HG03575 (cell line): ENCODE results near the gene SPACA4.

Source experiments
- ATAC-seq: cut with Tn5 transposase; IDR thresholded peaks from one replicate; pipeline ENCODE4 v1.9.1; 2021; ENCODE audit not compliant: unreplicated experiment, insufficient number of reproducible peaks, low FRiP score; ENCODE audit errors: extremely low read depth

SPACA4 gene

DNA sequence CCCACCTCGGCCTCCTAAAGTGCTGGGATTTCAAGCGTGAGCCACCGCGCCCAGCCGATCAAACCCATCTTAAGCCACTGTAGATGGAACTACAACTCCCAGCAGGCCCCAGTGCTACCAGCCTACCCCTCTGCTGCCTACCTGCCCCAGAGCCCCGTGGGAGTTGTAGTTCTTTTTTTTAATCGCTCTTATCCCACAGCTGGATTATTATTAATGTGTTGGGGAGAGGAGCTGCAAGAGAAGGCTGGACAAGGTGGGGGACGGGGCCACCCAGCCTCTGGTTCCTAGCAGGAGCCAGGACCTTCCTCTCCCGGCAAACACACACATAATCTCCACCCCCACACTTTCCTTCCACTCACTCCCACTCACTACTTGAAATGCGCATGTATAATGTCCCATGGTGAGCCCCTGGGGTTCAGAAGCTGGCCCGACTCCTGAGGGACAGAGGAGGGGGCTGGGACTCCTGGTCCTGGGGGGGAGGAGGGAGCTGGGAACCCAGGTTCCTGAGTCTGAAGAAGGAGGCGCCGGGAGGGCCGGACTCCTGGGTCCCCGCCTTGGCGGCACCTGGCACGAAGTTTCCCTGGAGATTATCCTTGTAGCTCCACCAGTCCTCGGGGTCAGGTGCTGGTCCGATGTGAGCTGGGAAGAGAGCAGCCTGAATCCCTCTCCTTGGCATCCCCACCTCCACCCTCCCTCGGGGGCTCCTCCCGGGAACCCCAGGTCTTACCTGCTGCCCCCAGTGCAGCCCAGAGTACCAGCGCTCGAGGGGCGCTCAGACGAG is 38.5 kb downstream of the SPACA4 start:
- ATAC-seq, result no peak

DNA sequence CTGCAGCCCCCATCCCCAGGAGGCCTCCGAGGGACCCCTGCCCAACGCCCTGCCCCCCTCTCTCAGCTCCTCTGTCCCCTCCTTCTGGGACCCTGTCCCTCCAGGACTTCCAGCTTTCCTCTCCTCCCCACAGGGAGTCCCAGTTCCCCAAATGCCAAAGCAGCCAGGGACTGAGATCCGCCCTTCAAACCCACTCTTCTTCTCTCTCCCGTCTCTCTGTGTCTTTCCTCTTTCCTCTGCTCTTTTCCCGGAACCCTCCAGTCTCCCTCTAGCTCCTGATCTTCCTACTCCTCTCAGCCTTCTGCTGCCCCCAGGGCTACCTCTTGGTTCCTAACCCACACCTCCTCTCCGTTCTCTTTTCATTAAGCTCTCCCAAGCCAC is 39.1 kb downstream of the SPACA4 start:
- ATAC-seq, result no peak

GRCh38 chr19:48646001-48646721 is 39.6 kb downstream of the SPACA4 start, which contains the start of gene CA11:
Gene CA11, minus strand, starts transcription at chr19:48646187. Its CDS starts 555 bp downstream, at chr19:48645632.
- no peak for ATAC-seq

DNA sequence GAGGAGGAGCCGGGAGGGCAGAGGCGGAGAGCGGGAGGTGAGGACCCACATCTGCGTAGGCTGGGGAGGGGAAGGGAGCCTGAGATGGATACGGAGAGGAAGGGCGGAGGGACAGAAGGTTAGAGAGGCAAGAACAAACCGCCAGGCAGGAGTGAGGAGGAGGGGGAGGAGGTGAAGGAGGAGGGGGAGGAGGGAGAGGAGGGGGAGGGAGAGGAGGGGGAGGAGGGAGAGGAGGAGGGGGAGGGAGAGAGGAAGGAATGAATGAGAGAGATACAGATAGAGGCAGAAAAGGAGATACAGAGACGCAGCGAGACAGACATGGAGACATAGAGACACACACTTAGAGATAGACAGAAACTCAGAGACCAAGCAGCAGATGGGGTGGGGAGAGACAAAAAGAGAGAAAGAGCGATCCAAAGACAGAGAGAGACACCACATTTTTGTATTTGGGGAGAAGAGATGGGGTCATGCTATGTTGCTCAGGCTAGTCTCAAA is 40.2 kb downstream of the SPACA4 start:
- no peak for ATAC-seq

DNA sequence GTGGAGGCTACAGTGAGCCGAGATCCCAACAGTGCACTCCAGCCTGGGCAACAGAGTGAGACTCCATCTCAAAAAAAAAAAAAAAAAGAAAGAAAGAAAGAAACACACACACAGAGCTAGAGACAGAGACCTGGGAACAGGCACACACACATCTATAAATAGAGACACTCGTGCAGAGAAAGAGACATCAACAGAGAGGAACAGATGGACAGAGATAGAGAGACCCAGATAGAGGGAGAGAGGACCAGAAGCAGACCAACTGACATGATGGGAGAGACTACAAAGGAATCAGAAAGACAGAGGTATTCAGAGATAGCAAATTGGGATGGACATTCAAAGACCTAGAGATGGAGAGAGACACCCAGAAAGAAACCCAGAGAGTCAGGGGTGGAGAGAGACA is 41.6 kb downstream of the SPACA4 start:
- no peak for ATAC-seq

DNA sequence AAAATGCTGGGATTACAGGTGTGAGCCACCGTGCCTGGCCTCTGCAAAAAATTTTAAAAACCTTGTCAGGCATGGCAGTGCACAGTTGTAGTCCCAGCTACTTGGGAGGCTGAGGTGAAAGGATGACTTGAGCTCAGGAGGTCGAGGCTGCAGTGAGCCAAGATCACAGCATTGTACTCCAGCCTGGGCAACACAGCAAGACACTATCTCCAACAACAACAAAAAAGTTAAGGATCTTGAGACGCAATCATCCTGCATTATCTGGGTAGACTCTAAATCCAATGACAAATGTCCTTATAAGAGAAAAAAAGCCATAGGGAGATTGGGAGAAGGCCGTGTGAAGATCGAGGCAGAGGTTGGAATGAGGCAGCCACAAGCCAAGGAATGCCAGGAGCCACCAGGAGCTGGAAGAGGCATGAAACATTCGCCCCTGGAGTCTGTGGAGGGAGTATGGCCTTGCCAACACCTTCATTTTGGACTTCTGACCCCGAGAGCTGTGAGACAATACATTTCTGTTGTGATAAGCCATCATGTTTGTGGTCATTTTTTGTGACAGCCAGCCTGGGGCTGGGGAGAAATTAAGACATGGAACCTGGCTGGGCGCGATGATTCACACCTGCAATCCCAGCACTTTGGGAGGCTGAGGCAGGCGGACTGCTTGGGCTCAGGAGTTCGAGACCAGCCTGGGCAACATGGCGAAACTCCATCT is 44.6 kb downstream of the SPACA4 start:
- ATAC-seq, result no peak

DNA sequence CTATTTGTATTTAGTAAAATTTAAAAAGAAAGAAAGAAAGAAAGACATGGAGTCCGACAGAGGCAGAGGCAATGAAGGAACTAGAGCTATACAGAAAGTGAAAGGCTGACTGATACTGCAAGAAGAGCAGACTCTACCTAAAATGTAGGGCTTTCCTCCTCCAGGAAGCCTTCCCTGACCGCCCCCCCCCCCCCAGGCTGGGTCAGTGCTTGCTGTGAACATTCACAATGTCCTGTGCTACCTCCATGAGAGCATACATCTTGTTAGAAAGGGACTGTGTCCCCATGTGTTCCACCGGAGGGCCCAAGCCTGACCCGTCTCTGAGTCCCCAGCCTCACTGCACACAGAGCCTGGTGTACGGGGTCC is 45.1 kb downstream of the SPACA4 start:
- no peak for ATAC-seq

DNA sequence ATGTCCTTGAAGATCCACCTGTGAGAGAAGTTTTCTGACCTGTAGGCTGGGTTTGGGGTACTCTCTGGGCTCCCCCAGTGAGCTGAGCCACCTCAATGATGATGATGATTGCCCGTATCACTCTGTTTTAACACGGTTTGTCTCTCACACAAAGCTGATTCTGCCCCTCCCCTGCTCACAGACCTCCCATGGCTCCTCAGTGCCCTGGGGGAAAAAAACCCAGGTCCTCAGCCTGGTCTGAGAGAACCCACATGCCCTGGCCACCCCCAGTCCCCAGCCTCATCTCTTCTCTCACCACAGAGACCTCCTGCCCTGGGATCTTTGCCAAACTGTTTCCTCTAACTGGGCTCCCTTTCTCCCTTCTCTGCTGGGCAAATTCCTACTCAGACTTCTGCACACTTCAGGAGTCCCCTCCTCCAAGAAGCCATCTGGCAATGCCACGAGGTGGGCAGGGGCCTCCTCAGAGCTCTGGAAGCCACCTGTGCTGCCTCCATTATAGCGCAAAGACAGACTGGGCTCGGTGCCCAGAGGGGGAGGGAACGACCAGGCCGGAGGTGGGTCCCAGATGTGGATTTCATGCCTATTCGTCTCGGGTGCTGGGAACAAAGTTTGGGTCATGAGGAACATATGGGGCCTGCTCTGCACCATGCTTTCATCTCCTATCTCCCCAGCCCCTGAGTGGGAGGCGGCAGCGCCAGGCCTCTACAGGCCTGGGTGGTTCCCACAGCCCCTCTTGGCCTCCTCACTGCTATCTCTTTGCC is 47.9 kb downstream of the SPACA4 start:
- ATAC-seq, result no peak

GRCh38 chr19:48656840-48657474 is 50.4 kb downstream of the SPACA4 start:
- ATAC-seq, result no peak
